ENCODE measurements around the gene NUAK1.

NUAK1 gene

DNA sequence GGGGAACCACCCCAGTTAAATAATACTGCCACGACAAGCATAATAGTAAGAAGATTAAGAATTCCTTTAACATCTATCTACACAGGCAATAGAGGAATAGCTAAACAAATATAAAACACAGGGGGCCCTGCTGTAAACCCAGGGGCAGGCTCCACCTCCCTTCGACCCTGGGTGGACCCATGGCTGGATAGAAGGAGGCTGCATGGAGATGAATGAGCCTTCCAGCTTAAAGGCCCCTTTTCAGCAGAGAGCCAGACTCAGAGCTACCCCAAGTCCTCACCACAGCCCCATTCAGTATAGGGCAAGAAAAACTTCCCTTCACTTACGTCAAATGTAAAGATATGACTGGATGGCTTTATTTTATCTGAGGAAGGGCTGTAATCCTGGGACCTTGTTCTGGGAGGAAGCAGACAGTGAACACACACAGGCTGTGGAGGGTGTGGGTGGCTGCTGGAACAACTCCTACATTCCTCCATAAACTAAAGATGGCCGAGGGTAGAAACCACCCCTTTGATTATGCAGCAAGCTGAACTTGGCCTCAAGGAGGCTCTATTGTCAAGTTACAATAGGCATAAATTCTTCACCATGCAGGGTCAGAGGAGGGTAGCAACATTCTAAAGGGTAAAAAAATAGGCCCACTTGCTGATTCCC is 30.4 kb downstream of the NUAK1 start:
- no peak for FAIRE-seq

DNA sequence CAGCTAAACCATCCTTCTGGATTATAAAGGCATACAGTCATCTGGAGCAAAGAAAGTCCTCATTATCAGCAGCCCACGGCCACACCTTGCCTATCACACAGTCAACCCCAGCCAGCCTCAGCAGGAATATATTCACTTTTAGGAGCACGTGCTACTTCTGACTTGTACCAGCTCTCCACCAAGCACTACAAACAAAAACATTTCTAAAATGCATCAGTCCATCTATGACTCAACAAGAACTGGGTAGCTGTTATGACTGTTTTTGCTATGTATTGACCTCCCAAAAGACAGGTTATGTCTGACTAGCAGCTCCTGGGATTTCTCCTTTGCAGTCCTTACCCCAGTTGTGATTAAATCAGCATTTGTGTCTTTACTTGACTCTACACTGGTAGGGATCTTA is 31.2 kb downstream of the NUAK1 start:
- no peak for FAIRE-seq

GRCh38 chr12:106106892-106107291 is 31.9 kb downstream of the NUAK1 start:
- no peak for FAIRE-seq

DNA sequence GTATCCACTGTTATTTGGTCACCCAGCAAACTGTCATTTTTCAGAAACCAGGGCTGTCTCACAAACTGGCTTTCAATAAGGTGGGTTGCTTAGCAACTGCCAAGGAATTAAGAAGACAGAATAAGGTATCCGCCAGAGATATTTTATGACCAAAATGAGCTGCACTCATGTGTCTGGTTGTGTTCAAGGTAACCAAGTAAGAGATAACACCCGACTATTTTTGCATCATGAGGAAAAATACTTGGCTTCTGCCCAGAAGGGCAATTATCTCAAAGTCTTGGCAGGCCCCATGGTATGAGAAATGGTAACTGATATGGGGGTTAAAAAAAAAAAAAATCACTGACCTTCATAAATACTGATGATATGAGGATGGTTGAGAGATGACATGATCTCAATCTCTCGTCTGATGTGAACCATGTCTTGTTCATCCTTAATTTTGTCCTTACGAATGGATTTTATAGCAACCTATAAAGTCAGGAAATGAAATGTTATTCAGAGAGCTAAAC is 32.6 kb downstream of the NUAK1 start:
- FAIRE-seq, result no peak

- no peak for FAIRE-seq
Measured at GRCh38 chr12:106101803-106102202, 37.0 kb downstream of the NUAK1 start.

DNA sequence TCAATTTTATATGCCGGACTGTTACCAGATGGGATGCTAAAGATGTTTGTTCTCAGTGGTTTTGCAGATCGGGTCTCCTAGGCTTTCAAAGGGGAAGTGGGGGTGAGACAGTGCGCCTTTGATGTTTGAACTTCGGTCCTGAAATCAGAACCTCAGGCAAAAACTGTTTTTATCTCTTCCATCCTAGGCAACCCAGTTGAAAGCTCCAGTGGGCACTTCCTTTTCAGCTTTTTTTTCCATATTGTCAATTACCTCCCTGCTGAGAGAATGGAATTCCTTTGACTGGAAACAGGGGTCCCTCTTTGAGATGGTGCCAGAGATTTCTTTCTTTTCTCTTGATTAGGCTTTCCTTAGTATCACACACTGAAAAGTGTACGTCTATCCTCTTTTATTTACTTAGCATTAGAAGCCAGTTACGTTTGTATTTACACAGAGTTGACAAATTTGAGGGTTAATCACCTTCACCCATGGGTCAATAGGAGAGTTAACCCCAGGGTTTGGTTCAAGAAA is 40.0 kb downstream of the NUAK1 start:
- FAIRE-seq, result no peak

DNA sequence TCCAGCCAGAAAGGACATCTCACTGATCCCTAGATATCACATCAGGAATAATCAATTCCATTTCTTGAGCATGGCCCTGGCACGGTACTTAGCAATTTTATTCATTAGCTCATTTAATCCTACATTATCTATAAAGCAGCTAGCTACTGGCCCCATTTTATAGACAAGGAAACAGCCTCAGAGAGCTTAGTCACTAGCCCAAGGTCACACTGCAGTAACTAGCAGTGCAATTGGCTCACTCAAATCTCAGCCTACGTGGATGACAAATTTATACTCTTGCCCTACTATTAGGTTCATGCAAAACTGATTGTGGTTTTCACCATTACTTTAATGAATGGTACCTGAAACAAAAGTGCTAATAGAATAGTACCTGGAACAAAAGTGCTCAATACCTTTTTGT is 41.7 kb downstream of the NUAK1 start:
- no peak for FAIRE-seq

- FAIRE-seq, result no peak
Measured at GRCh38 chr12:106096376-106096775, 42.4 kb downstream of the NUAK1 start.

DNA sequence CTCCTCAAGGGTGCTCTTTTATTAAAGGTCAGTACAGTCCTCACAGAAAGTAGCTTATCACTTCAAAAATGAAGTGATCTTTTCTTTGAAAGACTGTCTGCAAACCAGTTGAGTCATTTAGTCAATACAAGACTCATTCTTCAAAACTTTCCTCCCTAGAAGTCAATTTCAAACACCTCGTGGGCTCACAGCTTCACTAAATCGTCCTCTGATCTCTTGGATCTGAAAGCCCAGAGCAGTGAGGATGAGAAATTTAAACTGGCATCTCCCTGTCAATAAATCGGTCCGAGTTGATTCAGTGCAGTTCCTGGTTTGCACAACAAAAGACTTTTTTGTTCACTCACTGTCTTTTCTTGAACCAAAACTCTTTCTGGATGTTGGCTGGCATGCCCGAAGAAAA is 44.5 kb downstream of the NUAK1 start:
- no peak for FAIRE-seq

- FAIRE-seq, result no peak
Measured at GRCh38 chr12:106093246-106093645, 45.5 kb downstream of the NUAK1 start.

DNA sequence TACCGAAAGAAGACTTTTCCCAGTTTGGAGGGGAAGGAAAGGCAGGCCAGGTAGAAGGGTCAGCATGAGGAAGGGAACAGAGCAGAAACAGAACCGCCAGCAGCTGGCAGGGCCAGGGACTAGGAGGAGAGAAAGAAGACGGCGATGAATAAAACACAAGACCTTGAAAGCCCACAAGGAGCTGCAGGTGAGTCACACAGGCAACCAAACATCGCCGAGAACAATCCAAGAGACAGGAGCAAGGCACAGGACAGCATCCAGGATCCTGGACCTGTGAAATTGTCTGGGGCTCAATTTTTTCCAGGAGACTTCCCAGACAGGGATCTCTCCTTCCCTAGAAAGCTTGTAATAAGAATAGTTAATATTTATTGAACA is 47.3 kb downstream of the NUAK1 start:
- FAIRE-seq, result no peak

GRCh38 chr12:106090591-106091445 is 47.9 kb downstream of the NUAK1 start:
- no peak for FAIRE-seq

DNA sequence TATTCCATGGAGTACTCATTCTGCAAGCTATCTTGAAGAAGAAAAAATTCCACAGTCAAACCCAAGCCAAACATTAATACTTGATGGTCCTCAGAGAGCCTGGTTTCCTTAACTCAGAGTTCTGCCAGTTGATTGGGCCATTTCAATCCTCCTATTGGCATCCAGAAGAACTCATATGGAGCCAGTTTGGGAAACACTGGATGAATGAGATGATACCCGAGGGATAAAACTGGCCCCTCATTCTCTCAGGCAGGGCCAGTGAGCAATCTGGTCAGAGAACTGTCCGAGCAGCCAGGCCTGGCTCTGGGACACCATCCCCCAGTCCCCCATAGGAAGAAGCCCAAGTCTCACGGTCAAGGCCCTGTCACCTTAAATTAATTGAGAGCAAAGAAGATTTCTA is 48.8 kb downstream of the NUAK1 start:
- FAIRE-seq, result no peak

GRCh38 chr12:106088811-106089485 is 49.8 kb downstream of the NUAK1 start:
- no peak for FAIRE-seq

DNA sequence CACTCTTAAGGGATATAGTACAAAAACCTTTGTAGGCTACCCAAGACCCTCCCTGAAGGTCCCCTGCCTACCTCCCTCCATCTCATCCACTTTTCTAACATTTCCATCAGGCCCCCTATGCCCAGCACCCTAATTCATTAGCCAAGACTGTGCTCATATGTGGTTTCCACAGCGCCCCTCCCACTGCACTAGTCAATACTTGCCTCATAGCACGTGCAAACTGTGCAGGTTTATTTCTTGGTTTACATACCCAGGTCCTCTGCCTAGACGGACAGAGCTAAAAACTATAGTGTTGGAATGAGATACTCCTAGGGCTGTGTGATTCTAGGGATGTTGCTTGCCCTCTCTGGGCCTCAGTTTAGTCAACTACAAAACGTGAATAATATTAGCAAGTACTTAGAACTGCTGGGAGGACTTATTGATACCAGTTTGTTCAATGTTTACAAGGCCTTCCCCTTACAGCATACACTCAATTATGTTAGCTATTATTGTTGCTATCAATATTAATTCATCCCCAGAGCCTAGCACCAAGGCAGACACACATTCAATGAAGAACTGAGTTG is 50.4 kb downstream of the NUAK1 start:
- FAIRE-seq, result no peak

DNA sequence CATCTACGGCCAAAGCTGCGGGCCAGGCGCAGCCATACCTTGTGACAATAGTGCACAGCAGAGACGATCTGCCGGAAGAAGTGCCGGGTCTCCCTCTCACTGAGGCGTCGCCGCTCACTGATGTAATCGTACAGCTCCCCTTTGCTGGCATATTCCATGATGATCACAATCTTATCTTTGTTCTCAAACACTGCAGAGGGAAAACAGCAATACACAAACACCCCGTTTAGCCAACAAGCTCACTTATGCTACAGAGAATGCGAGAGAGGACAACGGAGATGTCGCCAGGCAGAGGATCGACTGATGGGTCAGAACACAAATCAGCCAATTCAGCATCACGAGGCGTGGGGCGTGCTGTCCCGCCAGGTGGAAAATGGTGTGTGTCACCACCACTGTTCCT is 52.1 kb downstream of the NUAK1 start:
- FAIRE-seq, result no peak

DNA sequence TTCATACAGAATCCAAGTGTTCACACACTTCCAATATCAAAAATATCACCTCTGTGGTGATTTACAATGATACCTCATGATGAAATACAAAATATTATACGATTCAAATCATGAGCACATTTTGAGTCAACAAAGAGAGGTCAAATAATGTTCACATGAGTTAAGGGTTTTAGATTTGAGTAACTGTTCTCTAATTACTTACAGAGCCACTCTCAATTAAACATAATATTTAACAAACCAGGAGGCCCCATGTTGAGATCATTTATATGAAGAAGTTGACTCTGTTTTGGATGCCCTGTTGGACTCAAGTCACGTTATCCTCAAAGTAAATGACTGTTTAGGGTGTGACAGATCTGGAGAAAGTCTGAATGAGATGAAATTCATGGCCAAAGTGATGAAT is 53.5 kb downstream of the NUAK1 start:
- FAIRE-seq, result no peak

GRCh38 chr12:106084759-106085158 is 54.0 kb downstream of the NUAK1 start:
- no peak for FAIRE-seq

- no peak for FAIRE-seq
Measured at GRCh38 chr12:106084014-106084671, 54.6 kb downstream of the NUAK1 start.

DNA sequence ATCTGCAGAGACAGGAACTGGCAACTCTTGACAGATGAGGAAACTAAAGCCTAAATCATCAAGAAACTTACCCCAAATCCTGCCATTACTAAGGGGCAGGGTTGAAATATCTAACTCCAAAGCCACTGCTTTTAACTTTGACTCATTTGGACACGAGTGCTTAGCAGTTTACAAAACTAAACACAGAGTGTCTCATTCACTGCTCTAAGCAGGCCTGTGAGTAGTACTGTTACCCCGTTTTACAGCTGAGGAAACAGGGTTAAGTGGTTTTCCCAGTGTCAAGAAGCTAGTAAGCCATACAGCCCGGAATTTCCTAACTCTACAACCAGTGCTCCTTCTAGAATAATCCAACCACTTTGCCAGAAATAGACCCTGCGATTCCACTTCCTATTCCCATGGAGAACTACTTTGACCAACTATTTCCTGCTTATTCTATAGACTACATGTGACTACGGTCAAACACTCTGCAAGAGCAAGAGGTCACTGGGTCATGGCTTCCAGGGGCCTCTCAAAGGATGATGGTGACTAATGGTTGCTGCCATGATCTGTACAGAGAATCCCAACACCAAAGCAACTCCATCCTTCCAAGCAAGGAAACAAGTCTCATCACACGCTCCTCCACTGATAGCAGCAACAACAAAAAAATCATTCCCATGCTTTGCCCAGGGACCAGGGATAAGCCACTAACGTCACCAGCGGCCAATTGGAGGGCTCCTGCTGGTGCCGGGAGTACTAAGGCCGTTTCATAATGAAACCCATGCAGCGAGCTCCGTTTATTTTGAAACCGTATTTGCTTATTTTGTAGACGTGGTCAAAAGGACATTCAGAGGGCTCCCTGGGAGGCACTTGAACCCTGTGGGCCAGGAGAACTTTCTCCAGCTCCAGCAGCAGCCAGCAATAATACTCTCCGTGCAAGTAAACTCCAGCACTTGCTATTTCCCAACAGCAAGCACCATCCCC is 56.3 kb downstream of the NUAK1 start:
- FAIRE-seq, result no peak

GRCh38 chr12:106081606-106082005 is 57.1 kb downstream of the NUAK1 start:
- no peak for FAIRE-seq
